ENCODE results near the gene ACADL.
A peak's percentile ranks its signal among the peaks of the same experiment; 100 is the strongest.
"Not testable (repeated sequence)": the region's sequence is repeated elsewhere in the genome, so short reads cannot be mapped to it uniquely, and the experiment has no call there.

Gene ACADL

GRCh38 chr2:210199854-210200253 is 25.4 kb downstream of the ACADL start:
- no peak for DNase-seq

GRCh38 chr2:210199186-210199765 is 26.0 kb downstream of the ACADL start:
- DNase-seq: no peak

GRCh38 chr2:210198326-210198725 is 26.9 kb downstream of the ACADL start:
- DNase-seq: no peak

- DNase-seq: no peak
Observed at GRCh38 chr2:210197720-210198119, 27.5 kb downstream of the ACADL start.

- no peak for DNase-seq
Observed at GRCh38 chr2:210195101-210195852, 30.0 kb downstream of the ACADL start.

- no peak for DNase-seq
Observed at GRCh38 chr2:210190345-210190744, 34.9 kb downstream of the ACADL start.

- no peak for DNase-seq
Observed at GRCh38 chr2:210189452-210190138, 35.7 kb downstream of the ACADL start.

GRCh38 chr2:210188755-210189154 is 36.5 kb downstream of the ACADL start:
- peak; percentile 32 for DNase-seq

GRCh38 chr2:210188190-210188589 is 37.1 kb downstream of the ACADL start:
- no peak for DNase-seq

- DNase-seq: not testable (repeated sequence)
Observed at GRCh38 chr2:210183936-210184335, 41.3 kb downstream of the ACADL start.

GRCh38 chr2:210181606-210182088 is 43.6 kb downstream of the ACADL start:
- not testable (repeated sequence) for DNase-seq

GRCh38 chr2:210181033-210181605 is 44.1 kb downstream of the ACADL start:
- not testable (repeated sequence) for DNase-seq

- DNase-seq: no peak
Observed at GRCh38 chr2:210180477-210180876, 44.8 kb downstream of the ACADL start.

- DNase-seq: no peak
Observed at GRCh38 chr2:210179351-210179990, 45.8 kb downstream of the ACADL start.

- no peak for DNase-seq
Observed at GRCh38 chr2:210177769-210178168, 47.5 kb downstream of the ACADL start.

- DNase-seq: not testable (repeated sequence)
Observed at GRCh38 chr2:210177115-210177514, 48.1 kb downstream of the ACADL start.

GRCh38 chr2:210174086-210174485 is 51.2 kb downstream of the ACADL start:
- no peak for DNase-seq

GRCh38 chr2:210172219-210172575 is 53.0 kb downstream of the ACADL start:
- peak; percentile 16 for DNase-seq

GRCh38 chr2:210171309-210172218 is 53.7 kb downstream of the ACADL start, which contains the start of gene KANSL1L:
KANSL1L (minus strand) TSS chr2:210171409; CDS start chr2:210154582, 16,827 bp downstream.
- peak; percentile 81 for DNase-seq

GRCh38 chr2:210170446-210171303 is 54.6 kb downstream of the ACADL start:
- peak; percentile 54 for DNase-seq

- no peak for DNase-seq
Observed at GRCh38 chr2:210170196-210170445, 55.1 kb downstream of the ACADL start.

Data from NCI-H524 treated with DMSO at 0.1 percent for 48 hours (cell line).